ENCODE results near the gene FGG.

- TF ChIP-seq REST (IDR thresholded peaks at IDR 0.05; ENCODE audit: insufficient read depth in 1 of 2, low read depth in 2 of 2, low read length in 2 of 2) (no peak), TAF1 (IDR thresholded peaks at IDR 0.05; ENCODE audit: borderline replicate concordance, insufficient read depth, low read length) (no peak)
Observed at GRCh38 chr4:154622598-154622997, 10.1 kb upstream of the FGG start.
